HL-60 (cell line): Measurements from ENCODE around the gene BRSK2.

ENCODE experiments used
- DNase-seq, 2 experiments: peaks; one replicate each; pipeline ENCODE4 v3.0.0-alpha.2; 2010 to 2020; ENCODE audit warnings: low read depth in 1 of 2, low spot score in 1 of 2
- H3K27ac ChIP-seq: fragments of 250-450 bp; sonication (Bioruptor Pico); replicated peaks from 2 replicates; pipeline ENCODE4 v1.5.1; 2020; ENCODE audit warnings: mild to moderate bottlenecking, moderate library complexity
- H3K27me3 ChIP-seq: fragments of 250-450 bp; sonication (Bioruptor Pico); 2 replicates; pipeline ENCODE4 v1.5.1; 2021; ENCODE audit warnings: mild to moderate bottlenecking, moderate library complexity; ENCODE audit not compliant: insufficient read depth, poor library complexity, severe bottlenecking
- H3K4me3 ChIP-seq: replicated peaks from 2 replicates; pipeline ENCODE4 v1.5.1; 2011; ENCODE audit warnings: mild to moderate bottlenecking, control low read depth, low read length; ENCODE audit not compliant: insufficient read depth
- GABPA ChIP-seq: IDR thresholded peaks from 2 replicates; pipeline ENCODE4 v1.6.1; 2012; ENCODE audit warnings: low read depth
- POLR2AphosphoS5 ChIP-seq: IDR thresholded peaks from 2 replicates; pipeline ENCODE4 v1.6.1; 2012; ENCODE audit warnings: low read depth
- REST ChIP-seq: IDR thresholded peaks from 2 replicates; pipeline ENCODE4 v1.6.1; 2012; ENCODE audit warnings: low read depth; ENCODE audit not compliant: insufficient replicate concordance
- SPI1 ChIP-seq: IDR thresholded peaks from 2 replicates; pipeline ENCODE4 v1.6.1; 2012; ENCODE audit warnings: low read depth, mild to moderate bottlenecking, borderline replicate concordance
- TF ChIP-seq, protein P1 (sequence below): IDR thresholded peaks from one replicate; pipeline ENCODE4 v1.5.1; 2011; ENCODE audit warnings: low read length, control low read depth, inconsistent platforms; ENCODE audit not compliant: insufficient read depth

BRSK2 gene

GRCh38 chr11:1501421-1502167 is 111.9 kb downstream of the BRSK2 start:
- H3K27me3 ChIP-seq, result no peaks in the 10 kb centered on the region
- DNase-seq, result no peak
- no peak overlapping the region for H3K4me3 ChIP-seq
- H3K27ac ChIP-seq, result no peak overlapping the region
- TF ChIP-seq REST (no peak), GABPA (no peak), POLR2AphosphoS5 (no peak)
- TF ChIP-seq, protein P1, sequence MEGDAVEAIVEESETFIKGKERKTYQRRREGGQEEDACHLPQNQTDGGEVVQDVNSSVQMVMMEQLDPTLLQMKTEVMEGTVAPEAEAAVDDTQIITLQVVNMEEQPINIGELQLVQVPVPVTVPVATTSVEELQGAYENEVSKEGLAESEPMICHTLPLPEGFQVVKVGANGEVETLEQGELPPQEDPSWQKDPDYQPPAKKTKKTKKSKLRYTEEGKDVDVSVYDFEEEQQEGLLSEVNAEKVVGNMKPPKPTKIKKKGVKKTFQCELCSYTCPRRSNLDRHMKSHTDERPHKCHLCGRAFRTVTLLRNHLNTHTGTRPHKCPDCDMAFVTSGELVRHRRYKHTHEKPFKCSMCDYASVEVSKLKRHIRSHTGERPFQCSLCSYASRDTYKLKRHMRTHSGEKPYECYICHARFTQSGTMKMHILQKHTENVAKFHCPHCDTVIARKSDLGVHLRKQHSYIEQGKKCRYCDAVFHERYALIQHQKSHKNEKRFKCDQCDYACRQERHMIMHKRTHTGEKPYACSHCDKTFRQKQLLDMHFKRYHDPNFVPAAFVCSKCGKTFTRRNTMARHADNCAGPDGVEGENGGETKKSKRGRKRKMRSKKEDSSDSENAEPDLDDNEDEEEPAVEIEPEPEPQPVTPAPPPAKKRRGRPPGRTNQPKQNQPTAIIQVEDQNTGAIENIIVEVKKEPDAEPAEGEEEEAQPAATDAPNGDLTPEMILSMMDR, result no peak

DNA sequence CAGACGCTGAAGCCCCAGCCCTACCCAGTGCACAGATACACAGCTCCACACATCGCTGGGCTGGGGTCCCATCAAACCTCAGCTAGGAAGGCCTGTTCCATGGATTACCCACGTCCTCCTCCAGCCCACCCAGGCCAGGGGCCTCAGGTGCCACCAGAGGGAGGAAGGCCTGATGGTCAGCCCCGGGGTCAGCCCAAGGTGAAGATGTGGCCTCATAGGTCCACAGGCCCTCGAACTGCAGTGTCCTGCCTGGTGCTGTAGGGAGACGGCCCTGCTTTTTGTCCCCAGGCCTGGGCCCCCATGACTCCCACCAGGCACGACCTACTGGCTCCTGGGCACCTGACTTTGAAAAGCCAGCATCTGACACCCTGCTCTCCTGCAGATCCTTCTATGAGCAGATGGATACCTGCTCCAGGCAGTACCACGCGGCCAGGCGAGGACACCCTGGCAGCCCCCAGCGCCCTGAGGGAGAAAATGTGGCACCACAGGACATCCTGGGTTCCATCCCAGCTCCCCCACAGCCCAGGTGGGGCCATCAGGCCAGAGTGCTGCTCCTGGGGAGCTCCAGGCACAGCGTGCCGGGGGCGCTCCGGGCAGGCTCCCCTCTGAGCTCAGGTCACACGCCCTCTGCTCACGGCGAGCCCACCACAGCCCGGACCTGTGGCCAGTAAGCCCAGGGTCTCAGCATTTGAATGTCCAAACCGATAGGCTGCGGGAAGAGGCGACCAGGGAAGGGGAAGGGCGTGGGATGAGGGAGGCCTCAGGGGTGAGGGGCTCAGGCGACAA is 112.6 kb downstream of the BRSK2 start:
- no peak for DNase-seq
- Histone ChIP-seq H3K27me3 (no peaks in the 10 kb centered on the region), H3K27ac (no peak overlapping the region), H3K4me3 (no peak overlapping the region)
- TF ChIP-seq, protein P1, result no peak
- TF ChIP-seq POLR2AphosphoS5 (no peak), SPI1 (no peak), REST (no peak), GABPA (no peak)

DNA sequence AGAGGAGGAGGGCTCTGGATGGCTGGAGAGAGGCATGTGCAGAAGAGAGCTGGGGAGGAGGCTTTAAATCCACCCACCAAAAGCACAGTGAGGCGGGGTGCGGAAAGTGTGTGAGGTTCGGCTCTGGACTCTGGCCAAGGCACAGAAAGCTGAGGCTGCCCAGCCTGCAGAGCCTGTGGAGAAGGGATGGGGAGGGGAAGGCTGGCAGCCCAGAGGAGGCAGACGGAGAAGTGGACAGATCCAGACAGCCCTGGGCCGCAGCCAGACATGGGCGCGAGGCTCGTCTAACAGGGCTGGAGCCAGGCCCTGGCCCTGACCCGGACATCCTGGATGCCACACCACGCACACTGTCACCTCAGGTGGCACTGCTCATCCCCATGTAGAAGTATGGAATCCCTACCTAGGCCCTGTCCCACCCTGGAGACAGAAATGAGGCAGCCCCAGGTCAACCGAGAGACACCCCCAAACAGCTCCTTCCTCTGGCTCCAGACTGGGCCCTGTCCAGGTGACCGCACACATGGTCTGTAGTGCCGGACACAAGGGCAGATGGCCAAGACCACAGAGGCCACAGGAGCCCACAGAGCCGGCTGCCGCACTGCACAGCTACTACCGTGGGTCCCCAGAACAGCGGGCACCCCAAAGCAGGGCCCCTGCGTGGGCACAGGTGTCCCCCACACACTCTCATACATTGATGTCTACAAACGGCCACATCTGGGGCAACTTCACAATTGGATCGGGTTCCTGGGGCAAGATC is 113.4 kb downstream of the BRSK2 start:
- DNase-seq, result no peak
- H3K4me3 ChIP-seq, result no peak overlapping the region
- no peaks in the 10 kb centered on the region for H3K27me3 ChIP-seq
- no peak overlapping the region for H3K27ac ChIP-seq
- TF ChIP-seq GABPA (no peak), POLR2AphosphoS5 (no peak), REST (no peak), SPI1 (no peak)
- TF ChIP-seq, protein P1, result no peak
